Peyer's patch (tissue), 4 donors: ENCODE data around the gene KIF21B.

Experiments
- POLR2A ChIP-seq, 2 donors: fragments of 450-650 bp; IDR thresholded peaks; one replicate each; pipeline ENCODE4 v1.5.1; 2017; ENCODE audit warnings: antibody characterized with exemption in 2 of 2, mild to moderate bottlenecking in 2 of 2, moderate library complexity in 2 of 2
- TF ChIP-seq, protein P1 (sequence below), 6 experiments: fragments of 450-650 bp in 4 of 6; fragments of 200-600 bp in 2 of 6; sonication (generic) in 1 of 6; IDR thresholded peaks; one replicate each; pipeline ENCODE4 v1.5.1; 2017 to 2019; ENCODE audit warnings: antibody characterized with exemption in 6 of 6, mild to moderate bottlenecking in 3 of 6, moderate library complexity in 1 of 6

DNA sequence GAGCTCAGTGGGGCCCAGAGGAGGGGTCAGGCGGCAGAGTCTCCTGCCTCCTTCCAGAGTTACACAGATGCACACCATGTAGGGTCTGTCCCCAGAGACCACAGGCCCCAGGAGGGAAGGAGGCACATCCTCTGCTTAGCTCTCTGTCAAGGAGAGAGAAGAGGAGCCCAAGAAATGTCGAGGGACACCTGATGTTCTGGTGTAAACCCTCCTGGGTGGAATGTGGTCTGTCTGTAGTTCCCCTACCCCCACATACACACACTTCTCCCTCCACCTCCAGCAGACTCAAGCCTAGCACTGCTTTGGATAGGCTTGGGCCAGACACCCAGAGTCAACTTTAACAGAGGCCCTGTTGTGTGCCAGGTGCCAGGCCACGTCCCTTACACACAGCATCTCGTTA lies 34.2 kb downstream of the KIF21B start:
- TF ChIP-seq POLR2A (IDR thresholded peaks at IDR 0.05): no peak
- TF ChIP-seq, protein P1, sequence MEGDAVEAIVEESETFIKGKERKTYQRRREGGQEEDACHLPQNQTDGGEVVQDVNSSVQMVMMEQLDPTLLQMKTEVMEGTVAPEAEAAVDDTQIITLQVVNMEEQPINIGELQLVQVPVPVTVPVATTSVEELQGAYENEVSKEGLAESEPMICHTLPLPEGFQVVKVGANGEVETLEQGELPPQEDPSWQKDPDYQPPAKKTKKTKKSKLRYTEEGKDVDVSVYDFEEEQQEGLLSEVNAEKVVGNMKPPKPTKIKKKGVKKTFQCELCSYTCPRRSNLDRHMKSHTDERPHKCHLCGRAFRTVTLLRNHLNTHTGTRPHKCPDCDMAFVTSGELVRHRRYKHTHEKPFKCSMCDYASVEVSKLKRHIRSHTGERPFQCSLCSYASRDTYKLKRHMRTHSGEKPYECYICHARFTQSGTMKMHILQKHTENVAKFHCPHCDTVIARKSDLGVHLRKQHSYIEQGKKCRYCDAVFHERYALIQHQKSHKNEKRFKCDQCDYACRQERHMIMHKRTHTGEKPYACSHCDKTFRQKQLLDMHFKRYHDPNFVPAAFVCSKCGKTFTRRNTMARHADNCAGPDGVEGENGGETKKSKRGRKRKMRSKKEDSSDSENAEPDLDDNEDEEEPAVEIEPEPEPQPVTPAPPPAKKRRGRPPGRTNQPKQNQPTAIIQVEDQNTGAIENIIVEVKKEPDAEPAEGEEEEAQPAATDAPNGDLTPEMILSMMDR (IDR thresholded peaks at IDR 0.05): no peak
